WTC11 (cell line): ENCODE data around the gene ADAM12. TPM values are rescaled to one million over a fixed set of nuclear protein-coding genes. Genes with fewer than 3 reads are reported as not detected.

Experiments used
- ATAC-seq: fragments of 200-7000 bp; cut with Tn5 transposase; 2 replicates; pipeline ENCODE4 v1.10.0; 2021; ENCODE audit warnings: mild to moderate bottlenecking, moderate library complexity
- CTCF ChIA-PET: fragments of 300-600 bp; sonication (Branson Sonifier 250); formaldehyde crosslinking; loops from one replicate; lab custom pipeline; 2021; ENCODE audit warnings: antibody characterized with exemption; lab: Charles Lee
- POLR2A ChIA-PET: fragments of 350-600 bp; sonication (Branson Sonifier 250); formaldehyde crosslinking; loops from one replicate; lab custom pipeline; 2021; ENCODE audit warnings: antibody characterized with exemption; lab: Charles Lee
- DNase-seq: peaks from one replicate; pipeline ENCODE4 v3.0.0; 2021; ENCODE audit warnings: low spot score
- H3K27ac Mint-ChIP-seq: 2 replicates; pipeline ENCODE4 v1.8.0; 2021; ENCODE audit warnings: mixed read lengths
- H3K27me3 Mint-ChIP-seq: 2 replicates; pipeline ENCODE4 v1.8.0; 2021; ENCODE audit warnings: low read depth, mild to moderate bottlenecking, moderate library complexity, mixed read lengths
- H3K36me3 Mint-ChIP-seq: 2 replicates; pipeline ENCODE4 v1.8.0; 2021; ENCODE audit warnings: mixed read lengths
- H3K4me1 Mint-ChIP-seq: 2 replicates; pipeline ENCODE4 v1.8.0; 2022; ENCODE audit warnings: mixed read lengths
- H3K4me3 Mint-ChIP-seq: 2 replicates; pipeline ENCODE4 v1.8.0; 2021; ENCODE audit warnings: mild to moderate bottlenecking, moderate library complexity, mixed read lengths
- H3K9me3 Mint-ChIP-seq: 2 replicates; pipeline ENCODE4 v1.8.0; 2021; ENCODE audit warnings: mixed read lengths
- ATF2 ChIP-seq: sonication (generic); formaldehyde crosslinking; IDR thresholded peaks from 2 replicates; pipeline ENCODE4 v1.8.1; 2022; ENCODE audit warnings: low read depth, missing genetic modification reagents, borderline replicate concordance
- CBFB ChIP-seq: sonication (generic); formaldehyde crosslinking; IDR thresholded peaks from 2 replicates; pipeline ENCODE4 v1.8.1; 2022; ENCODE audit warnings: mild to moderate bottlenecking, low read depth, missing genetic modification reagents
- E2F1 ChIP-seq: sonication (generic); formaldehyde crosslinking; IDR thresholded peaks from 2 replicates; pipeline ENCODE4 v1.8.0; 2022; ENCODE audit warnings: mild to moderate bottlenecking, missing genetic modification reagents
- E2F4 ChIP-seq: sonication (generic); formaldehyde crosslinking; IDR thresholded peaks from 2 replicates; pipeline ENCODE4 v1.8.1; 2022; ENCODE audit warnings: low read depth, mild to moderate bottlenecking, moderate library complexity, missing genetic modification reagents, borderline replicate concordance
- ELF4 ChIP-seq: sonication (generic); formaldehyde crosslinking; IDR thresholded peaks from 2 replicates; pipeline ENCODE4 v1.8.1; 2022; ENCODE audit warnings: low read depth, mild to moderate bottlenecking, moderate library complexity, missing genetic modification reagents
- ESRRA ChIP-seq: sonication (generic); formaldehyde crosslinking; IDR thresholded peaks from 2 replicates; pipeline ENCODE4 v1.8.1; 2022; ENCODE audit warnings: mild to moderate bottlenecking, missing genetic modification reagents, borderline replicate concordance
- FOXJ3 ChIP-seq: sonication (generic); formaldehyde crosslinking; IDR thresholded peaks from 2 replicates; pipeline ENCODE4 v1.9.0; 2021; ENCODE audit warnings: missing genetic modification reagents, mild to moderate bottlenecking, borderline replicate concordance
- MLX ChIP-seq: sonication (generic); formaldehyde crosslinking; IDR thresholded peaks from 2 replicates; pipeline ENCODE4 v1.8.1; 2023; ENCODE audit warnings: mild to moderate bottlenecking, missing genetic modification reagents, moderate library complexity
- NFYB ChIP-seq: sonication (generic); formaldehyde crosslinking; conservative IDR thresholded peaks from 2 replicates; pipeline ENCODE4 v1.8.0; 2022; ENCODE audit warnings: low read depth, missing genetic modification reagents
- NR3C1 ChIP-seq: sonication (generic); formaldehyde crosslinking; conservative IDR thresholded peaks from 2 replicates; pipeline ENCODE4 v1.8.1; 2023; ENCODE audit warnings: low read depth, mild to moderate bottlenecking, missing genetic modification reagents
- OVOL2 ChIP-seq: fragments of 250-450 bp; sonication (Bioruptor Pico); IDR thresholded peaks from 2 replicates; pipeline ENCODE4 v1.9.0; 2021; ENCODE audit warnings: mild to moderate bottlenecking, borderline replicate concordance
- RELA ChIP-seq: sonication (generic); formaldehyde crosslinking; IDR thresholded peaks from 2 replicates; pipeline ENCODE4 v1.8.1; 2022; ENCODE audit warnings: missing genetic modification reagents, mild to moderate bottlenecking, borderline replicate concordance
- ZBTB21 ChIP-seq: sonication (generic); formaldehyde crosslinking; IDR thresholded peaks from 2 replicates; pipeline ENCODE4 v1.8.1; 2023; ENCODE audit warnings: mild to moderate bottlenecking, missing genetic modification reagents, borderline replicate concordance
- ZBTB43 ChIP-seq: sonication (generic); formaldehyde crosslinking; IDR thresholded peaks from 2 replicates; pipeline ENCODE4 v1.8.1; 2023; ENCODE audit warnings: mild to moderate bottlenecking, missing genetic modification reagents
- ZNF416 ChIP-seq: fragments of 250-450 bp; sonication (Bioruptor Pico); IDR thresholded peaks from 2 replicates; pipeline ENCODE4 v1.9.0; 2021; ENCODE audit warnings: mild to moderate bottlenecking, inconsistent platforms
- total RNA-seq: library from RNA; stranded (reverse); gene quantifications from 3 replicates; pipeline ENCODE4 v1.2.3, GENCODE V29; 2021
- TF ChIP-seq, protein P1 (sequence below): fragments of 250-450 bp; sonication (Bioruptor Pico); IDR thresholded peaks from 2 replicates; pipeline ENCODE4 v1.9.0; 2021; ENCODE audit warnings: mild to moderate bottlenecking, borderline replicate concordance

Gene ADAM12
- total RNA-seq, 1 experiment from 2014 or later, result 0.22 TPM

GRCh38 chr10:126209451-126209850 is 178.8 kb downstream of the ADAM12 start (continued):
- no peak for TF ChIP-seq OVOL2 (CRISPR knock-in tag)
- no peak for TF ChIP-seq ELF4 (CRISPR knock-in tag)
- no peak for TF ChIP-seq NFYB (CRISPR knock-in tag)
- TF ChIP-seq RELA, result no peak
- no peak for TF ChIP-seq MLX (CRISPR knock-in tag)
- TF ChIP-seq FOXJ3 (CRISPR knock-in tag), result no peak
- TF ChIP-seq ESRRA (CRISPR knock-in tag), result no peak
- TF ChIP-seq ATF2, result no peak
- TF ChIP-seq NR3C1 (CRISPR knock-in tag), result no peak

GRCh38 chr10:126208726-126209302 is 179.5 kb downstream of the ADAM12 start:
- H3K27ac Mint-ChIP-seq, result no peak overlapping the region
- H3K4me1 Mint-ChIP-seq, result no peaks in the 10 kb centered on the region
- no peak for DNase-seq
- H3K4me3 Mint-ChIP-seq, result no peak overlapping the region
- TF ChIP-seq ZBTB21 (CRISPR knock-in tag) (no peak), ATF2 (no peak), ZBTB43 (CRISPR knock-in tag) (no peak), CBFB (no peak), E2F1 (CRISPR knock-in tag) (no peak), ZNF416 (CRISPR knock-in tag) (no peak), NR3C1 (CRISPR knock-in tag) (no peak), E2F4 (CRISPR knock-in tag) (no peak)
- TF ChIP-seq, protein P1, sequence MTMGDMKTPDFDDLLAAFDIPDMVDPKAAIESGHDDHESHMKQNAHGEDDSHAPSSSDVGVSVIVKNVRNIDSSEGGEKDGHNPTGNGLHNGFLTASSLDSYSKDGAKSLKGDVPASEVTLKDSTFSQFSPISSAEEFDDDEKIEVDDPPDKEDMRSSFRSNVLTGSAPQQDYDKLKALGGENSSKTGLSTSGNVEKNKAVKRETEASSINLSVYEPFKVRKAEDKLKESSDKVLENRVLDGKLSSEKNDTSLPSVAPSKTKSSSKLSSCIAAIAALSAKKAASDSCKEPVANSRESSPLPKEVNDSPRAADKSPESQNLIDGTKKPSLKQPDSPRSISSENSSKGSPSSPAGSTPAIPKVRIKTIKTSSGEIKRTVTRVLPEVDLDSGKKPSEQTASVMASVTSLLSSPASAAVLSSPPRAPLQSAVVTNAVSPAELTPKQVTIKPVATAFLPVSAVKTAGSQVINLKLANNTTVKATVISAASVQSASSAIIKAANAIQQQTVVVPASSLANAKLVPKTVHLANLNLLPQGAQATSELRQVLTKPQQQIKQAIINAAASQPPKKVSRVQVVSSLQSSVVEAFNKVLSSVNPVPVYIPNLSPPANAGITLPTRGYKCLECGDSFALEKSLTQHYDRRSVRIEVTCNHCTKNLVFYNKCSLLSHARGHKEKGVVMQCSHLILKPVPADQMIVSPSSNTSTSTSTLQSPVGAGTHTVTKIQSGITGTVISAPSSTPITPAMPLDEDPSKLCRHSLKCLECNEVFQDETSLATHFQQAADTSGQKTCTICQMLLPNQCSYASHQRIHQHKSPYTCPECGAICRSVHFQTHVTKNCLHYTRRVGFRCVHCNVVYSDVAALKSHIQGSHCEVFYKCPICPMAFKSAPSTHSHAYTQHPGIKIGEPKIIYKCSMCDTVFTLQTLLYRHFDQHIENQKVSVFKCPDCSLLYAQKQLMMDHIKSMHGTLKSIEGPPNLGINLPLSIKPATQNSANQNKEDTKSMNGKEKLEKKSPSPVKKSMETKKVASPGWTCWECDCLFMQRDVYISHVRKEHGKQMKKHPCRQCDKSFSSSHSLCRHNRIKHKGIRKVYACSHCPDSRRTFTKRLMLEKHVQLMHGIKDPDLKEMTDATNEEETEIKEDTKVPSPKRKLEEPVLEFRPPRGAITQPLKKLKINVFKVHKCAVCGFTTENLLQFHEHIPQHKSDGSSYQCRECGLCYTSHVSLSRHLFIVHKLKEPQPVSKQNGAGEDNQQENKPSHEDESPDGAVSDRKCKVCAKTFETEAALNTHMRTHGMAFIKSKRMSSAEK (CRISPR knock-in tag), result no peak
- ChIA-PET CTCF (no interaction called here), POLR2A (no interaction called here)
- ATAC-seq, result no peak
- peaks cover 2% of the 10 kb centered on the region; the same call in 1 of the 2 replicates for H3K36me3 Mint-ChIP-seq
- no peaks in the 10 kb centered on the region for H3K27me3 Mint-ChIP-seq
- H3K9me3 Mint-ChIP-seq, result peaks cover 27% of the 10 kb centered on the region
